Body of pancreas (tissue), 4 donors: Measurements from ENCODE around the gene OR2M2. TPM values are rescaled to one million over a fixed set of nuclear protein-coding genes. Genes with fewer than 3 reads are reported as not detected.

Source experiments
- ATAC-seq: fragments of 150-250 bp; one replicate; pipeline ENCODE4 v1.9.1; 2016
- DNase-seq, 4 donors: peaks; one replicate each; pipeline ENCODE4 v3.0.0-alpha.2; 2019
- H3K27ac ChIP-seq, 4 donors: fragments of 200-600 bp; sonication (generic); 1 replicate in 3 of 4; 2 replicates in 1 of 4; pipeline versions ENCODE4 v1.5.1 to v1.6.1; 2016 to 2019; ENCODE audit warnings: mild to moderate bottlenecking in 1 of 4, mixed read lengths in 1 of 4, moderate library complexity in 1 of 4
- H3K27me3 ChIP-seq, 2 donors: fragments of 200-600 bp; sonication (generic); one replicate each; pipeline ENCODE4 v1.6.0; 2016; ENCODE audit warnings: mild to moderate bottlenecking in 1 of 2
- H3K36me3 ChIP-seq, 2 donors: fragments of 200-600 bp; sonication (generic); replicated peaks in 1 of 2; 2 replicates each; pipeline ENCODE4 v1.5.1; 2016; ENCODE audit warnings: low read depth in 2 of 2; ENCODE audit not compliant: insufficient read depth in 1 of 2
- H3K4me1 ChIP-seq: fragments of 200-600 bp; sonication (generic); one replicate; pipeline ENCODE4 v1.6.0; 2016
- H3K4me3 ChIP-seq, 2 donors: fragments of 200-600 bp; sonication (generic); 1 replicate in 1 of 2; 2 replicates in 1 of 2; pipeline ENCODE4 v1.5.1; 2016 to 2019
- H3K9me3 ChIP-seq, 3 donors: fragments of 200-600 bp; sonication (generic); 1 replicate in 2 of 3; 2 replicates in 1 of 3; pipeline ENCODE4 v1.5.1; 2016
- POLR2A ChIP-seq, 3 donors: fragments of 450-650 bp; IDR thresholded peaks; one replicate each; pipeline ENCODE4 v1.6.1; 2016; ENCODE audit warnings: antibody characterized with exemption in 3 of 3, mild to moderate bottlenecking in 2 of 3
- WGBS, 2 donors: methylation state at CpG; one replicate each; pipeline ENCODE4 v1.1.5; 2017; 5-methylcytosine and 5-hydroxymethylcytosine counted together
- intact Hi-C: fragments of 100-400 bp; cut with DNase I; formaldehyde crosslinking; loops from one replicate; pipeline ENCODE4 v1.15.1; 2023
- total RNA-seq, 2 donors: library from RNA; depleted of rRNA; stranded (reverse); fragments of >200 nt; gene quantifications; one replicate each; pipeline ENCODE4 v1.1.0, GENCODE V29; 2016
- TF ChIP-seq, protein P1 (sequence below), 7 experiments: fragments of 450-650 bp in 4 of 7; fragments of 200-600 bp in 3 of 7; sonication (generic) in 3 of 7; IDR thresholded peaks; one replicate each; pipeline ENCODE4 v1.5.1; 2016 to 2019; ENCODE audit warnings: antibody characterized with exemption in 7 of 7

Gene OR2M2
- total RNA-seq, 2 donors from 2014 or later, result not detected

- 58 to 65% methylated on average over 3 of the region's 3 CpGs for WGBS, 2 donors
- intact Hi-C loops, result no loop called here
- ATAC-seq, result no peak
Observed at GRCh38 chr1:248144513-248145198, 30.0 kb upstream of the OR2M2 start, which contains the start of gene OR2M5. Gene OR2M5, plus strand, starts transcription at chr1:248145148. Its CDS starts 0 bp downstream, at chr1:248145148.

GRCh38 chr1:248152056-248152827 is 22.4 kb upstream of the OR2M2 start:
- TF ChIP-seq, protein P1, sequence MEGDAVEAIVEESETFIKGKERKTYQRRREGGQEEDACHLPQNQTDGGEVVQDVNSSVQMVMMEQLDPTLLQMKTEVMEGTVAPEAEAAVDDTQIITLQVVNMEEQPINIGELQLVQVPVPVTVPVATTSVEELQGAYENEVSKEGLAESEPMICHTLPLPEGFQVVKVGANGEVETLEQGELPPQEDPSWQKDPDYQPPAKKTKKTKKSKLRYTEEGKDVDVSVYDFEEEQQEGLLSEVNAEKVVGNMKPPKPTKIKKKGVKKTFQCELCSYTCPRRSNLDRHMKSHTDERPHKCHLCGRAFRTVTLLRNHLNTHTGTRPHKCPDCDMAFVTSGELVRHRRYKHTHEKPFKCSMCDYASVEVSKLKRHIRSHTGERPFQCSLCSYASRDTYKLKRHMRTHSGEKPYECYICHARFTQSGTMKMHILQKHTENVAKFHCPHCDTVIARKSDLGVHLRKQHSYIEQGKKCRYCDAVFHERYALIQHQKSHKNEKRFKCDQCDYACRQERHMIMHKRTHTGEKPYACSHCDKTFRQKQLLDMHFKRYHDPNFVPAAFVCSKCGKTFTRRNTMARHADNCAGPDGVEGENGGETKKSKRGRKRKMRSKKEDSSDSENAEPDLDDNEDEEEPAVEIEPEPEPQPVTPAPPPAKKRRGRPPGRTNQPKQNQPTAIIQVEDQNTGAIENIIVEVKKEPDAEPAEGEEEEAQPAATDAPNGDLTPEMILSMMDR (IDR thresholded peaks at IDR 0.05), result no peak
- DNase-seq, result no peak
- WGBS, 2 donors, result 78 to 84% methylated on average over 5 to 6 of the region's 6 CpGs
- Histone ChIP-seq H3K4me1 (no peaks in the 10 kb centered on the region), H3K27ac (no peak overlapping the region), H3K4me3 (no peak overlapping the region), H3K9me3 (no peaks in the 10 kb centered on the region), H3K36me3 (no peaks in the 10 kb centered on the region), H3K27me3 (no peaks in the 10 kb centered on the region)
- no peak for ATAC-seq
- intact Hi-C loops, result no loop called here

More at GRCh38 chr1:248144513-248145198, 30.0 kb upstream of the OR2M2 start, which contains the start of gene OR2M5:
- TF ChIP-seq, protein P1 (IDR thresholded peaks at IDR 0.05), result no peak
- TF ChIP-seq POLR2A (IDR thresholded peaks at IDR 0.05), result no peak
- Histone ChIP-seq H3K9me3 (no peaks in the 10 kb centered on the region), H3K27me3 (no peaks in the 10 kb centered on the region), H3K4me3 (no peak within 1 kb of the TSS), H3K27ac (no peak within 1 kb of the TSS), H3K4me1 (no peaks in the 10 kb centered on the region), H3K36me3 (no peaks in the 10 kb centered on the region)
- no peak for DNase-seq

DNA sequence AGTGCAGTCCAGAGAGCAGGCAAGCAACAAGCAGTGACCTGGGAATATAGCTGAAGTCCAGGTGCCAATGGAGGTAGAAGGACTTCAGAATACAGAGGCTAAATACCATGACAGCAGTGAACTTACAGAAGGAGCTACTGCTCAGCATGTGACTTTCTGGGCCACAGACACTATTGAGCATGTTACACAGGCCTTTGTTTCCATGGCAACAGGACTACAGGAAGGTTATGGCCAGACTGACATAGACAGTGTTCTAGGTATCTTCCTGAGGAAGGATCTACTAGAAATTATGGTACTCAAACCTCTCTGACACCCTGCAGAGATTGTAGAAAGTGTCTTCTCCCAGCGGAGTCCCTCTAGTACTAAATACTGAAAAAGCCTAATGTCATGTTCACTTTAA is 18.7 kb upstream of the OR2M2 start:
- ATAC-seq (no peak), DNase-seq (no peak)
- Histone ChIP-seq H3K27ac (no peak overlapping the region), H3K4me1 (no peaks in the 10 kb centered on the region), H3K27me3 (no peaks in the 10 kb centered on the region), H3K36me3 (no peaks in the 10 kb centered on the region), H3K4me3 (no peak overlapping the region), H3K9me3 (no peaks in the 10 kb centered on the region)
- TF ChIP-seq POLR2A (IDR thresholded peaks at IDR 0.05), result no peak
- TF ChIP-seq, protein P1 (IDR thresholded peaks at IDR 0.05), result no peak
- 62 to 89% methylated on average over 1 of the region's 1 CpG for WGBS, 2 donors
- intact Hi-C loops, result no loop called here

- H3K4me3 ChIP-seq, result no peak overlapping the region
- WGBS, 2 donors, result 73 to 74% methylated on average over 4 of the region's 4 CpGs
- DNase-seq (no peak), ATAC-seq (no peak)
- no peaks in the 10 kb centered on the region for H3K36me3 ChIP-seq
- no peak overlapping the region for H3K27ac ChIP-seq
- H3K4me1 ChIP-seq, result no peaks in the 10 kb centered on the region
- no peak for TF ChIP-seq POLR2A (IDR thresholded peaks at IDR 0.05)
- TF ChIP-seq, protein P1 (IDR thresholded peaks at IDR 0.05), result no peak
- no peaks in the 10 kb centered on the region for H3K9me3 ChIP-seq
- H3K27me3 ChIP-seq, result no peaks in the 10 kb centered on the region
- intact Hi-C loops, result no loop called here
Observed at GRCh38 chr1:248158758-248159157, 15.9 kb upstream of the OR2M2 start.
